GM19025 (cell line): Measurements from ENCODE around the gene C1QL4.
A peak's percentile ranks its signal among the peaks of the same experiment; 100 is the strongest.
"Not testable (repeated sequence)": the region's sequence is repeated elsewhere in the genome, so short reads cannot be mapped to it uniquely, and the experiment has no call there.

Source experiments
- ATAC-seq: cut with Tn5 transposase; IDR thresholded peaks from one replicate; pipeline ENCODE4 v1.9.1; 2021; ENCODE audit warnings: mild to moderate bottlenecking, low read depth, moderate library complexity; ENCODE audit not compliant: unreplicated experiment

The C1QL4 gene

GRCh38 chr12:49334681-49335080 is 2.3 kb downstream of the C1QL4 start:
- no peak for ATAC-seq

- no peak for ATAC-seq
Observed at GRCh38 chr12:49334226-49334625, 2.8 kb downstream of the C1QL4 start.

GRCh38 chr12:49333778-49334177 is 3.2 kb downstream of the C1QL4 start:
- ATAC-seq, result not testable (repeated sequence)

- ATAC-seq, result no peak
Observed at GRCh38 chr12:49332891-49333371, 4.1 kb downstream of the C1QL4 start.

- no peak for ATAC-seq
Observed at GRCh38 chr12:49332441-49332861, 4.5 kb downstream of the C1QL4 start.

GRCh38 chr12:49331380-49332222 is 5.4 kb downstream of the C1QL4 start:
- ATAC-seq, result no peak

GRCh38 chr12:49330631-49331379 is 6.2 kb downstream of the C1QL4 start:
- no peak for ATAC-seq

GRCh38 chr12:49330032-49330619 is 6.9 kb downstream of the C1QL4 start:
- ATAC-seq, result no peak

- ATAC-seq, result no peak
Observed at GRCh38 chr12:49328816-49329215, 8.2 kb downstream of the C1QL4 start.

- ATAC-seq, result no peak
Observed at GRCh38 chr12:49327887-49328286, 9.1 kb downstream of the C1QL4 start.

- no peak for ATAC-seq
Observed at GRCh38 chr12:49327368-49327767, 9.6 kb downstream of the C1QL4 start.

- no peak for ATAC-seq
Observed at GRCh38 chr12:49325606-49326005, 11.4 kb downstream of the C1QL4 start.

GRCh38 chr12:49323524-49324097 is 13.4 kb downstream of the C1QL4 start:
- ATAC-seq, result no peak

GRCh38 chr12:49322708-49323523 is 14.1 kb downstream of the C1QL4 start, which contains the start of gene TROAP:
Gene TROAP, plus strand, starts transcription at chr12:49323255. Its CDS starts 354 bp downstream, at chr12:49323609.
- ATAC-seq, result peak; percentile 99

GRCh38 chr12:49322367-49322707 is 14.7 kb downstream of the C1QL4 start:
- no peak for ATAC-seq

- ATAC-seq, result not testable (repeated sequence)
Observed at GRCh38 chr12:49320411-49321103, 16.4 kb downstream of the C1QL4 start.

GRCh38 chr12:49317118-49317517 is 19.9 kb downstream of the C1QL4 start:
- not testable (repeated sequence) for ATAC-seq

- ATAC-seq, result no peak
Observed at GRCh38 chr12:49314811-49315210, 22.2 kb downstream of the C1QL4 start.

- not testable (repeated sequence) for ATAC-seq
Observed at GRCh38 chr12:49310451-49311000, 26.5 kb downstream of the C1QL4 start.
